GM12878 (cell line): Measurements from ENCODE around the gene PON3. TPM values are rescaled to one million over a fixed set of nuclear protein-coding genes. Genes with fewer than 3 reads are reported as not detected.

Source experiments
- ATAC-seq: fragments of 200-7000 bp; cut with Tn5 transposase; 3 replicates; pipeline ENCODE4 v1.9.1; 2020; ENCODE audit warnings: mild to moderate bottlenecking, moderate library complexity
- BruUV-seq: library from RNA; stranded (reverse); fragments of 400-500 nt; replicated peaks from 2 replicates; lab custom pipeline; 2021; lab: Mats Ljungman, UMichigan
- CTCF ChIA-PET: fragments of 300-600 bp; sonication (Branson Sonifier 250); formaldehyde crosslinking; extraction: SDS; loops from one replicate; lab custom pipeline; 2021; ENCODE audit warnings: inconsistent platforms; lab: Yijun Ruan, JAX
- POLR2A ChIA-PET: fragments of 350-600 bp; formaldehyde crosslinking; extraction: SDS; loops from one replicate; lab custom pipeline; 2021; ENCODE audit warnings: inconsistent platforms; lab: Charles Lee
- RAD21 ChIA-PET: fragments of 300-600 bp; sonication (Branson Sonifier 250); formaldehyde crosslinking; loops from one replicate; lab custom pipeline; 2023; ENCODE audit warnings: antibody characterized with exemption; ENCODE audit not compliant: unreplicated experiment; lab: Charles Lee
- SMC1A ChIA-PET: fragments of 300-600 bp; sonication (Branson Sonifier 250); formaldehyde crosslinking; loops from one replicate; lab custom pipeline; 2023; ENCODE audit not compliant: unreplicated experiment, uncharacterized antibody; lab: Charles Lee
- DNase-seq: peaks from one replicate; pipeline ENCODE4 v3.0.0-alpha.2; 2011; ENCODE audit warnings: low read depth, low spot score
- FAIRE-seq: peaks from 3 replicates; lab custom pipeline; 2011; peaks lifted over from hg19 to GRCh38; lab: Jason Lieb, UNC
- H2AFZ ChIP-seq: 2 replicates; pipeline ENCODE4 v1.6.0; 2011; ENCODE audit warnings: low read depth, low read length, control low read depth; ENCODE audit not compliant: control insufficient read depth
- H3K27ac ChIP-seq: 2 replicates; pipeline ENCODE4 v1.5.1; 2011; ENCODE audit warnings: control low read depth; ENCODE audit not compliant: control insufficient read depth, insufficient read depth
- H3K27me3 ChIP-seq, 2 experiments: replicated peaks in 1 of 2; 2 replicates each; pipeline versions ENCODE4 v1.6.0 to v1.6.1; 2011; ENCODE audit warnings: low read length in 1 of 2; ENCODE audit not compliant: control insufficient read depth in 2 of 2, insufficient read depth in 2 of 2
- H3K36me3 ChIP-seq, 2 experiments: 2 replicates each; pipeline ENCODE4 v1.5.1; 2011; ENCODE audit warnings: low read length in 1 of 2; ENCODE audit not compliant: control insufficient read depth in 2 of 2, insufficient read depth in 2 of 2
- H3K4me1 ChIP-seq: 2 replicates; pipeline ENCODE4 v1.6.1; 2011; ENCODE audit warnings: mild to moderate bottlenecking, low read length, moderate library complexity, mixed read lengths; ENCODE audit not compliant: control insufficient read depth, insufficient read depth
- H3K4me2 ChIP-seq: 2 replicates; pipeline ENCODE4 v1.6.0; 2011; ENCODE audit warnings: control low read depth; ENCODE audit not compliant: control insufficient read depth, insufficient read depth
- H3K4me3 ChIP-seq: fragments of 200-600 bp; sonication (generic); 2 replicates; pipeline ENCODE4 v1.5.1; 2016
- H3K79me2 ChIP-seq: 2 replicates; pipeline ENCODE4 v1.6.0; 2011; ENCODE audit warnings: low read length; ENCODE audit not compliant: control insufficient read depth, insufficient read depth
- H3K9ac ChIP-seq: 2 replicates; pipeline ENCODE4 v1.8.0; 2011; ENCODE audit warnings: low read length, control low read depth, mixed read lengths; ENCODE audit not compliant: control insufficient read depth, insufficient read depth
- H3K9me3 ChIP-seq: replicated peaks from 3 replicates; pipeline ENCODE4 v1.5.1; 2011; ENCODE audit warnings: mild to moderate bottlenecking, low read length; ENCODE audit not compliant: control insufficient read depth, insufficient read depth
- H4K20me1 ChIP-seq: 2 replicates; pipeline ENCODE4 v1.6.0; 2011; ENCODE audit not compliant: control insufficient read depth, insufficient read depth
- CEBPZ ChIP-seq: fragments of 150-350 bp; IDR thresholded peaks from 2 replicates; pipeline ENCODE4 v1.6.1; 2016; ENCODE audit warnings: low read depth, low read length
- CREM ChIP-seq: IDR thresholded peaks from 2 replicates; pipeline ENCODE4 v1.6.1; 2014; ENCODE audit warnings: antibody characterized with exemption, low read depth
- JUNB ChIP-seq: IDR thresholded peaks from 2 replicates; pipeline ENCODE4 v1.6.1; 2016; ENCODE audit warnings: antibody characterized with exemption, mild to moderate bottlenecking
- KLF5 ChIP-seq: fragments of 450-650 bp; IDR thresholded peaks from 2 replicates; pipeline ENCODE4 v1.6.1; 2014; ENCODE audit warnings: mild to moderate bottlenecking; ENCODE audit not compliant: partially characterized antibody
- PKNOX1 ChIP-seq: fragments of 450-650 bp; IDR thresholded peaks from 2 replicates; pipeline ENCODE4 v1.6.1; 2016; ENCODE audit warnings: mild to moderate bottlenecking
- POLR2AphosphoS5 ChIP-seq: IDR thresholded peaks from 2 replicates; pipeline ENCODE4 v1.6.1; 2011; ENCODE audit warnings: mild to moderate bottlenecking, low read length, inconsistent platforms
- ZBTB33 ChIP-seq: fragments of 450-650 bp; IDR thresholded peaks from 2 replicates; pipeline ENCODE4 v1.6.1; 2017; ENCODE audit warnings: mild to moderate bottlenecking
- ZNF622 ChIP-seq: fragments of 450-650 bp; IDR thresholded peaks from 2 replicates; pipeline ENCODE4 v1.6.1; 2017; ENCODE audit warnings: mild to moderate bottlenecking, inconsistent platforms
- WGBS: methylation state at CpG from one replicate; pipeline ENCODE4 v1.1.6; 2016; ENCODE audit warnings: low lambda C conversion rate; ENCODE audit not compliant: insufficient replicate concordance, insufficient coverage; ENCODE audit errors: missing lambda C conversion rate; 5-methylcytosine and 5-hydroxymethylcytosine counted together
- in situ Hi-C: fragments of 300-500 bp; cut with MboI; formaldehyde crosslinking; loops from 9 replicates; pipeline ENCODE4 v1.14.3; 2018; ENCODE audit warnings: mixed read lengths
- intact Hi-C: fragments of 100-400 bp; cut with micrococcal nuclease; formaldehyde crosslinking; loops from one replicate; pipeline ENCODE4 v1.14.2; 2022; ENCODE audit not compliant: unreplicated experiment
- polyA plus RNA-seq, 11 experiments: library from polyadenylated mRNA; depleted of rRNA in 4 of 11; unstranded in 6 of 11; stranded (reverse) in 5 of 11; fragments of >200 nt; fragmentation: Nextera tagmentation in 4 of 11; fragmentation: Illumina TruSeq in 1 of 11; extraction: Ambion mirVana in 4 of 11; extraction: Trizol in 1 of 11; gene quantifications; 1 replicate in 1 of 11; 2 replicates in 10 of 11; pipeline versions ENCODE4 v1.2.1 to v1.2.3, GENCODE V29; 2011 to 2016; ENCODE audit warnings: inconsistent platforms in 2 of 11, missing spikeins in 2 of 11, low read depth in 1 of 11
- total RNA-seq, 4 experiments: library from RNA; depleted of rRNA in 3 of 4; stranded (reverse); fragments of >200 nt in 3 of 4; fragmentation: Illumina TruSeq in 1 of 4; extraction: Trizol in 1 of 4; gene quantifications; 2 replicates each; pipeline versions ENCODE4 v1.2.1 to v1.2.3, GENCODE V29; 2013 to 2021

Gene PON3
- total and polyA plus RNA-seq, 10 of the 15 experiments (the other 5 are each of a cell fraction or from before 2014, with no cell fraction given), result 0.45 to 2.0 (median 0.91) TPM

GRCh38 chr7:95427166-95427565, 31.0 kb upstream of the PON3 start:
- CTCF ChIA-PET, result interaction anchor here (0.8 to 2.4 kb wide), 3 partner anchors 8 to 978 kb away, joined by 3 to 15 read pairs (median 3); no protein-coding TSS in a partner anchor
- FAIRE-seq (no peak), DNase-seq (no peak)
- no TSS peak for BruUV-seq
- Histone ChIP-seq H2AFZ (no peak overlapping the region), H3K9me3 (no peaks in the 10 kb centered on the region; the same call in 2 of the 3 replicates), H3K27ac (no peak overlapping the region), H4K20me1 (no peaks in the 10 kb centered on the region), H3K4me1 (no peaks in the 10 kb centered on the region), H3K79me2 (no peaks in the 10 kb centered on the region), H3K27me3 (no peaks in the 10 kb centered on the region), H3K36me3 (no peaks in the 10 kb centered on the region), H3K9ac (no peak overlapping the region)
- intact Hi-C loops, result no loop called here
- in situ Hi-C loops, result no loop called here
- SMC1A ChIA-PET, result interaction anchor here (0.7 to 3.4 kb wide), 9 partner anchors 8 to 262 kb away, joined by 3 to 15 read pairs (median 5); no protein-coding TSS in a partner anchor
- RAD21 ChIA-PET, result interaction anchor here (0.9 to 2.0 kb wide), 5 partner anchors 16 to 261 kb away, joined by 3 to 15 read pairs (median 4); no protein-coding TSS in a partner anchor
- POLR2A ChIA-PET, result interaction anchor here (0.7 to 1.2 kb wide), 2 partner anchors 9 to 17 kb away, joined by 3 to 5 read pairs; no protein-coding TSS in a partner anchor
- TF ChIP-seq ZBTB33 (0 out of 2 replicates have a peak, but pooled peaks have one; percentile 40), CREM (no peak)
- TF ChIP-seq, all 136 proteins: peak for 1
- Histone ChIP-seq H3K4me3 (no peak overlapping the region), H3K4me2 (no peak overlapping the region)
- 73% methylated on average over 7 of the region's 7 CpGs for WGBS
- no peak for ATAC-seq

- WGBS, result 26% methylated on average over 2 of the region's 2 CpGs
- ChIA-PET RAD21 (interaction anchor here (1.4 kb wide), 1 partner anchor 51 kb away, joined by 5 read pairs; no protein-coding TSS in a partner anchor), SMC1A (interaction anchor here (0.6 to 1.1 kb wide), 3 partner anchors 9 to 976 kb away, joined by 3 to 5 read pairs (median 5); partner anchors contain the start of gene PON2), CTCF (interaction anchor here (0.9 to 1.5 kb wide), 3 partner anchors 11 to 977 kb away, joined by 3 to 4 read pairs (median 4); no protein-coding TSS in a partner anchor), POLR2A (no interaction called here)
- Histone ChIP-seq H3K9ac (no peak overlapping the region), H3K4me3 (no peak overlapping the region), H3K27ac (no peak overlapping the region), H4K20me1 (no peaks in the 10 kb centered on the region), H3K9me3 (no peaks in the 10 kb centered on the region; the same call in 2 of the 3 replicates), H3K36me3 (no peaks in the 10 kb centered on the region), H3K27me3 (no peaks in the 10 kb centered on the region), H3K4me1 (no peaks in the 10 kb centered on the region), H3K79me2 (no peaks in the 10 kb centered on the region), H3K4me2 (no peak overlapping the region), H2AFZ (no peak overlapping the region)
- DNase-seq (no peak), ATAC-seq (no peak), FAIRE-seq (no peak)
- in situ Hi-C loops (no loop called here), intact Hi-C loops (no loop called here)
- no TSS peak for BruUV-seq
- no peak for TF ChIP-seq JUNB
- no peak for TF ChIP-seq CEBPZ
- no peak for TF ChIP-seq PKNOX1
- TF ChIP-seq POLR2AphosphoS5, result no peak
- TF ChIP-seq KLF5, result no peak
- no peak for TF ChIP-seq ZNF622
Observed at GRCh38 chr7:95425694-95426093, 29.5 kb upstream of the PON3 start.
